Measurements from ENCODE around the gene CNDP1. TPM values are rescaled to one million over a fixed set of nuclear protein-coding genes. Genes with fewer than 3 reads are reported as not detected.

Gene CNDP1
- polyA plus RNA-seq, 1 donor from 2014 or later: 2.1 TPM

DNA sequence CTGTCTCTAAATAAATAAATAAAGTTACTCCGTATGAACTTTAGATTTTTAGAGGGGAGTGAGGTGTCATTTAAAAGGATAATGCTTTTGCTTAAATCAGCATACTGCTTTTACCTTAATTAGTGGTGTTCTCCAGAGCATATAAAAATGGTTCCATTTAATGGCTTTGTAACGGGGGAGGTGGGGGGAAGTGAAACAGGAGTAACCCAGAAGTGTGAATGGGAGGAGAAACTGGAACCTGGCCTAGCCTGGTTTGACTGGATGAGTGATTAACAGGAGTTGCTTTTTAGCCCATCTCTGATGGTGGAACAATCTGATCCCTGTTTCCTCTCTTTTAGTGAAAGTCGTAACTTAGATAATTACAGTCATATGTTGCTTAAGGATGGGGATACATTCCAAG, 36.5 kb upstream of the CNDP1 start:
- Histone ChIP-seq H3K27ac (ENCODE audit: low read length) (no peak overlapping the region), H2AFZ (ENCODE audit: low read depth, low read length) (no peak overlapping the region), H3K27me3 (ENCODE audit: insufficient read depth, low read depth, low read length) (no peaks in the 10 kb centered on the region), H3K9ac (ENCODE audit: low read length) (no peak overlapping the region), H3K9me2 (ENCODE audit: insufficient read depth, low read length) (no peaks in the 10 kb centered on the region), H3K36me3 (ENCODE audit: insufficient read depth, low read length) (no peaks in the 10 kb centered on the region), H3F3A (ENCODE audit: insufficient read depth, low read length, poor library complexity, severe bottlenecking) (no peaks in the 10 kb centered on the region), H3K9me3 (ENCODE audit: low read length) (no peaks in the 10 kb centered on the region), H3K79me2 (replicated peaks; ENCODE audit: insufficient read depth, low read length) (peaks cover 21% of the 10 kb centered on the region), H4K20me1 (ENCODE audit: insufficient read depth) (no peaks in the 10 kb centered on the region), H3K4me2 (ENCODE audit: low read length) (no peak overlapping the region), H3K4me3 (ENCODE audit: low read length) (peak overlapping the region; percentile 100)
- TF ChIP-seq EP300 (conservative IDR thresholded peaks at IDR 0.05; ENCODE audit: poor library complexity, severe bottlenecking) (no peak), SMC3 (conservative IDR thresholded peaks at IDR 0.05; ENCODE audit: poor library complexity) (no peak), REST (IDR thresholded peaks at IDR 0.05; ENCODE audit: borderline replicate concordance) (no peak), CTCF (IDR thresholded peaks at IDR 0.05; ENCODE audit: poor library complexity, severe bottlenecking) (no peak), POLR2AphosphoS5 (IDR thresholded peaks at IDR 0.05) (no peak), MXI1 (conservative IDR thresholded peaks at IDR 0.05; ENCODE audit: poor library complexity, severe bottlenecking) (no peak), RAD21 (conservative IDR thresholded peaks at IDR 0.05) (no peak), EZH2 (IDR thresholded peaks at IDR 0.05; ENCODE audit: borderline replicate concordance, insufficient read depth, low read length, poor library complexity, severe bottlenecking) (no peak), TAF1 (IDR thresholded peaks at IDR 0.05; ENCODE audit: low read depth) (no peak)

- H3K4me2 ChIP-seq (ENCODE audit: low read length): no peak overlapping the region
- TF ChIP-seq EZH2 (IDR thresholded peaks at IDR 0.05; ENCODE audit: borderline replicate concordance, insufficient read depth, low read length, poor library complexity, severe bottlenecking) (no peak), SMC3 (conservative IDR thresholded peaks at IDR 0.05; ENCODE audit: poor library complexity) (no peak)
- no peak overlapping the region for H3K9ac ChIP-seq (ENCODE audit: low read length)
Observed at GRCh38 chr18:74498712-74499627, 35.3 kb upstream of the CNDP1 start.

More at GRCh38 chr18:74498712-74499627, 35.3 kb upstream of the CNDP1 start:
- no peak overlapping the region for H2AFZ ChIP-seq (ENCODE audit: low read depth, low read length)
- peaks cover 21% of the 10 kb centered on the region for H3K79me2 ChIP-seq (replicated peaks; ENCODE audit: insufficient read depth, low read length)
- no peaks in the 10 kb centered on the region for H3K9me3 ChIP-seq (ENCODE audit: low read length)
- H3F3A ChIP-seq (ENCODE audit: insufficient read depth, low read length, poor library complexity, severe bottlenecking): no peaks in the 10 kb centered on the region
- H3K36me3 ChIP-seq (ENCODE audit: insufficient read depth, low read length): no peaks in the 10 kb centered on the region
- H3K4me3 ChIP-seq (ENCODE audit: low read length): no peak overlapping the region
- H4K20me1 ChIP-seq (ENCODE audit: insufficient read depth): no peaks in the 10 kb centered on the region
- no peak overlapping the region for H3K27ac ChIP-seq (ENCODE audit: low read length)
- H3K9me2 ChIP-seq (ENCODE audit: insufficient read depth, low read length): no peaks in the 10 kb centered on the region
- no peaks in the 10 kb centered on the region for H3K27me3 ChIP-seq (ENCODE audit: insufficient read depth, low read depth, low read length)
